Measurements from ENCODE around the gene SOWAHD. TPM values are rescaled to one million over a fixed set of nuclear protein-coding genes. Genes with fewer than 3 reads are reported as not detected.

SOWAHD gene
- total RNA-seq, 1 experiment from 2014 or later: 1.1 TPM

DNA sequence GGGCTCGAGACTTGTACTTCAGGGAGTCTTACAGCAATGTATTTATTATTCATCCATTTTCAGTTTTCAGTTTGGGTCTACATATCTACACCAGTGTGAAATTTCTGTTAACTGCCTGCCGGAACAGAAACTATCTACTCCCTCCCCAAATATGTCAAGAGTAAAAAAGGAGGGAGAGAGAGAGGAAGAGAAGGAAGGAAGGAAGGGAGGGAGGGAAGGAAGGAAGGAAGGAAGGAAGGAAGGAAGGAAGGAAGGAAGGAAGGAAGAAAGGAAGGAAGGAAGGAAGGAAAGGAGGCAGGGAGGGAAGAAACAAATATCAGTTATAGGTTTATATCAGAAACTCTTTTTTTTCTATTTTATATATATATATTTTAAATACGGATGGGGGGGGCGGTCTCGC lies 20.4 kb downstream of the SOWAHD start:
- Histone ChIP-seq H3K79me2 (ENCODE audit: insufficient read depth, low read length) (no peaks in the 10 kb centered on the region), H3K4me3 (replicated peaks in 1 of 2; ENCODE audit: low read depth in 1 of 2, low read length in 2 of 2) (no peak overlapping the region), H2AFZ (ENCODE audit: low read depth, low read length, poor library complexity, severe bottlenecking) (no peak overlapping the region), H4K20me1 (ENCODE audit: insufficient read depth) (no peaks in the 10 kb centered on the region), H3K9ac (ENCODE audit: low read length) (no peak overlapping the region), H3K9me2 (ENCODE audit: insufficient read depth) (no peaks in the 10 kb centered on the region), H3K4me2 (ENCODE audit: low read length) (no peak overlapping the region), H3K27ac (ENCODE audit: low read depth, low read length) (no peak overlapping the region), H3K36me3 (ENCODE audit: control insufficient read depth in 1 of 2, insufficient read depth in 2 of 2, low read length in 2 of 2) (peaks cover 0 to 1% of the 10 kb centered on the region in 2 experiments; a peak in 2 of 4 replicates), H3K27me3 (ENCODE audit: insufficient read depth, low read length) (no peaks in the 10 kb centered on the region), H3K4me1 (ENCODE audit: control insufficient read depth in 1 of 2, insufficient read depth in 2 of 2, low read length in 2 of 2) (0 out of 4 replicates have a peak, but pooled peaks cover 0 to 3% of the 10 kb centered on the region in 2 experiments), H3K9me3 (ENCODE audit: control insufficient read depth in 1 of 2, insufficient read depth in 1 of 2, low read depth in 1 of 2, low read length in 2 of 2) (no peaks in the 10 kb centered on the region)
- no TSS peak for BruUV-seq (replicated peaks)
- RAD21 ChIA-PET (ENCODE audit: low non-redundant PET in 1 of 2, low total read pairs in 2 of 2, uncharacterized antibody in 2 of 2, unreplicated experiment in 2 of 2): no interaction called here
- POLR2A ChIA-PET: interaction anchor here (1.2 kb wide), 1 partner anchor 13 kb away, joined by 3 read pairs; the partner anchor contains the start of gene RPL39
- CTCF ChIA-PET: no interaction called here
- intact Hi-C loops (cut with micrococcal nuclease): no loop called here
- ATAC-seq: no peak
- DNase-seq (ENCODE audit: low read depth, low spot score): no peak
- TF ChIP-seq SRF (IDR thresholded peaks at IDR 0.05; ENCODE audit: low read depth): no peak
- no peak for TF ChIP-seq CTCF (IDR thresholded peaks at IDR 0.05 in 2 of 3, conservative IDR thresholded peaks at IDR 0.05 in 1 of 3; ENCODE audit: borderline replicate concordance in 1 of 3, insufficient read depth in 1 of 3, low read depth in 2 of 3, low read length in 2 of 3)
- TF ChIP-seq POLR2A (IDR thresholded peaks at IDR 0.05; ENCODE audit: borderline replicate concordance, extremely low read depth, insufficient read depth, insufficient read length): no peak
- no peak for TF ChIP-seq TCF7L2 (IDR thresholded peaks at IDR 0.05; ENCODE audit: borderline replicate concordance, extremely low read depth, insufficient read depth, insufficient read length)
- TF ChIP-seq YY1 (IDR thresholded peaks at IDR 0.05; ENCODE audit: extremely low read depth, insufficient replicate concordance, low read depth, low read length): no peak
- no peak for TF ChIP-seq CEBPB (IDR thresholded peaks at IDR 0.05; ENCODE audit: low read depth)
- TF ChIP-seq EZH2phosphoT487 (IDR thresholded peaks at IDR 0.05; ENCODE audit: borderline replicate concordance): no peak
- TF ChIP-seq EGR1 (IDR thresholded peaks at IDR 0.05; ENCODE audit: low read depth): no peak
- no peak for TF ChIP-seq EZH2 (IDR thresholded peaks at IDR 0.05)
